ENCODE data around the gene STX4. TPM values are rescaled to one million over a fixed set of nuclear protein-coding genes. Genes with fewer than 3 reads are reported as not detected.
A peak's percentile ranks its signal among the peaks of the same experiment; 100 is the strongest.

STX4 gene
- total and polyA plus RNA-seq, 9 of the 15 experiments (the other 6 are each of a cell fraction or from before 2014, with no cell fraction given): 3.2 to 48.0 (median 21.5) TPM

DNA sequence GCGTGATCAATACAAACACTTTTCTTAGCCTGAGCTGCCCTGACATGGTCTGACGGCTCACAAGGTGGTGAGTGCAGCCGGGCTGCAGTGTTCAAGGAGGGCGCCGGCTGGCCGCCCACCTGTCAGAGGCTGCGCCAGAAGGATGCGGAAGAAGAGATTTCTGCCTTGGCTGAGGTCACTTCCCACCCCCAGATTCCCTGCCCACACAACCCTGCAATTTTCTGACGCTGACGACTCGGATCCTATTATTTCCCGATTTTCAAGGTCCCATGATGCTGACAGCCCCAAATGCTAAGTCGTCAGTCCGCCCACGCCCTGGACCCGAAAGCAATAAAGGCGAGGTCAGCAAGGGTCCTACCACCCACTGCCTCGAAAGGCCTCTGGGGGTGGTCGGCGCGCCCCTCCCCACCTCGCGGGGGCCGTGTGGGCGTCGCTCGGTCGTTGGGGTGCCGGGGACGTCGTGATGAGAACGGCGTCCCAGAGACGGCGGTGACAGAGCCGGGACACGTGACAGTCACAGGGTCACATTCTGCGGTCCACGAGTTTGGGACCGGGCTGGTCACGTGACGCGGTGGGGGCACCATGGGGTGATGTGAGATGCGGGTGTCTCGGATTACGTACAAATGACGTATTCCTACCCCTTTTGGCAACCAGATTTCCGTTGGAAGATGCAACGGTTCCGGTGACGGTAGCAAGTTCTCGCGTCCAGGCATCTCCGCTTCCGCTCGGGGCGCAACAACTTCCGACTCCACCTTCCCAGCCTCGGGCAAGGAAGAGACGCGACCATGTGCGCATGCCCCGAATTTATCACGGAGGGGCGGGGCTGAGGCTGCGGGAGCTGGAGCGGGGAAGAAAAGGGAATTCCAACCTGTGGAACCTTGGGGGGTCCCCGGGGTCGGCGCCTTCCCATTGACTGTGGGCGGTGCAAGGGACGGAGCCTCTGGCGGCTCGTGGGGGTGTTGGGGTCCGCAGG, at the start of gene STX4 (continued):
- TF ChIP-seq SMAD3 (CRISPR knock-in tag; conservative IDR thresholded peaks at IDR 0.05) (no peak), HLTF (IDR thresholded peaks at IDR 0.05) (0 out of 2 replicates have a peak, but pooled peaks have one; percentile 58), GTF2F1 (IDR thresholded peaks at IDR 0.05; ENCODE audit: low read depth, low read length) (no peak), CREM (IDR thresholded peaks at IDR 0.05; ENCODE audit: low read depth) (peak; percentile 99), DACH1 (IDR thresholded peaks at IDR 0.05; ENCODE audit: partially characterized antibody) (no peak), RBM34 (IDR thresholded peaks at IDR 0.05; ENCODE audit: borderline replicate concordance, insufficient read depth, low read length) (no peak), TAF1 (IDR thresholded peaks at IDR 0.05; ENCODE audit: control insufficient read depth, extremely low read depth, insufficient read depth, low read length, severe bottlenecking) (no peak), CREB1 (IDR thresholded peaks at IDR 0.05) (peak; percentile 99), CREB1 (CRISPR knock-in tag; IDR thresholded peaks at IDR 0.05) (peak; percentile 97), SPI1 (IDR thresholded peaks at IDR 0.05; ENCODE audit: borderline replicate concordance, low read depth, low read length) (no peak), ZNF347 (CRISPR knock-in tag; IDR thresholded peaks at IDR 0.05; ENCODE audit: low read depth) (no peak), ZNF696 (CRISPR knock-in tag; conservative IDR thresholded peaks at IDR 0.05) (no peak), RBM39 (optimal IDR thresholded peaks at IDR 0.05; ENCODE audit: low read depth, low read length) (no peak), CHD2 (IDR thresholded peaks at IDR 0.05; ENCODE audit: low read depth, low read length) (0 out of 2 replicates have a peak, but pooled peaks have one; percentile 31), RBM25 (IDR thresholded peaks at IDR 0.05; ENCODE audit: low read depth, low read length, severe bottlenecking) (no peak), POLR2H (tag; IDR thresholded peaks at IDR 0.05; ENCODE audit: low read depth) (peak; percentile 49; the same call in 1 of the 2 replicates), NFYB (IDR thresholded peaks at IDR 0.05; ENCODE audit: extremely low read depth, insufficient read length) (no peak), ZNF232 (CRISPR knock-in tag; IDR thresholded peaks at IDR 0.05) (no peak; the same call in 1 of the 2 replicates)
- TF ChIP-seq, protein P1, sequence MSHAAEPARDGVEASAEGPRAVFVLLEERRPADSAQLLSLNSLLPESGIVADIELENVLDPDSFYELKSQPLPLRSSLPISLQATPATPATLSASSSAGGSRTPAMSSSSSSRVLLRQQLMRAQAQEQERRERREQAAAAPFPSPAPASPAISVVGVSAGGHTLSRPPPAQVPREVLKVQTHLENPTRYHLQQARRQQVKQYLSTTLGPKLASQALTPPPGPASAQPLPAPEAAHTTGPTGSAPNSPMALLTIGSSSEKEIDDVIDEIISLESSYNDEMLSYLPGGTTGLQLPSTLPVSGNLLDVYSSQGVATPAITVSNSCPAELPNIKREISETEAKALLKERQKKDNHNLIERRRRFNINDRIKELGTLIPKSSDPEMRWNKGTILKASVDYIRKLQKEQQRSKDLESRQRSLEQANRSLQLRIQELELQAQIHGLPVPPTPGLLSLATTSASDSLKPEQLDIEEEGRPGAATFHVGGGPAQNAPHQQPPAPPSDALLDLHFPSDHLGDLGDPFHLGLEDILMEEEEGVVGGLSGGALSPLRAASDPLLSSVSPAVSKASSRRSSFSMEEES (CRISPR knock-in tag; IDR thresholded peaks at IDR 0.05): peak; percentile 100
- TF ChIP-seq, protein P2, sequence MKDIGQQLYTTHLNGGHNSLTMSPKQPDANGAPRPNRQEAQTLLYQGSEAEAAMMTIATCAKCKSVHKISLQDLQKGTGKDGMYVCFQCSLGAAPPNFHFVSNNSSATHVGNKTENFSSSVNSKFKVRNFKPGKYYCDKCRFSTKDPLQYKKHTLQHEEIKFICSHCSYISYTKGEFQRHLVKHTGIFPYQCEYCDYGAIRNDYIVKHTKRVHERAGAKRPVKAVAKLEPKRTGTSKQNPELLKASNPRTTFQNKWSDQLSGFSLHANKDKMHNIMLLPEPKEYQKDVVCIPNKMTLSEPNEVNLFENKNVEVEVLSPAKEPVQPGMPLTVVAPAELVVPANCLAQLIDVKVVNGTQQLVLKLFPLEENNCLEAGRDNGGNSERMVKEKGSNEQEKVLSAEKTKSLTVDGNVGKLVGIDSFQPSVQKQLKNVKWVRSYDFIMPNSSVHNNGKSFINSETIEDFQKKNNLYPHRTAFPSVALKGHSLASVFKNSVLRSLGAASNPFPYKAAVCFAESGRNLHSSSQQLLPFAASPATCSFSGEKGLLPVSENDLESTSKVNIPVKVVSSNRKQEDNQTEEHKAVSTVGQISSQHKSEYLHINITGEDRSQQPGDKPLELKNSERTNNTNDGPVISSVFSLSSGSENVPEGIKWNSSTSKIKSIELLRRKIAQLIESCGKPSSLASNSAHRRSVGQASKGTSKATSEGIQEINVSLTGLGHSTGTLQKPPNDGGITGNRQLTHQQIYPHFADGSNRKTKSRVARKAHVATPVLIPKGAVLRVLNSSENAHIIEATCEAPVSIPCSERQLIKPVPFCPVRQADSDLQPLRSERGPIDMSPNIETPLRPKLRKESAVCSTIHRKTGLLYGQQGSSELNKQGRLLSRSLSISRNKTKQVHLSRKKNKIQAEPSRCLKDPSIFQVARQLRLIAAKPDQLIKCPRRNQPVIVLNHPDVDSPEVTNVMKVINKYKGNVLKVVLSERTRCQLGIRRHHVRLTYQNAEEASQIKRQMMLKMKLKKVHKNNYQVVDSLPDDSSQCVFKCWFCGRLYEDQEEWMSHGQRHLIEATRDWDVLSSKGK (CRISPR knock-in tag; IDR thresholded peaks at IDR 0.05): no peak
- TF ChIP-seq, protein P3, sequence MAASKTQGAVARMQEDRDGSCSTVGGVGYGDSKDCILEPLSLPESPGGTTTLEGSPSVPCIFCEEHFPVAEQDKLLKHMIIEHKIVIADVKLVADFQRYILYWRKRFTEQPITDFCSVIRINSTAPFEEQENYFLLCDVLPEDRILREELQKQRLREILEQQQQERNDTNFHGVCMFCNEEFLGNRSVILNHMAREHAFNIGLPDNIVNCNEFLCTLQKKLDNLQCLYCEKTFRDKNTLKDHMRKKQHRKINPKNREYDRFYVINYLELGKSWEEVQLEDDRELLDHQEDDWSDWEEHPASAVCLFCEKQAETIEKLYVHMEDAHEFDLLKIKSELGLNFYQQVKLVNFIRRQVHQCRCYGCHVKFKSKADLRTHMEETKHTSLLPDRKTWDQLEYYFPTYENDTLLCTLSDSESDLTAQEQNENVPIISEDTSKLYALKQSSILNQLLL (CRISPR knock-in tag; IDR thresholded peaks at IDR 0.05; ENCODE audit: borderline replicate concordance): no peak

Data from K562 (cell line).